ENCODE measurements around the gene ELMO1.

DNA sequence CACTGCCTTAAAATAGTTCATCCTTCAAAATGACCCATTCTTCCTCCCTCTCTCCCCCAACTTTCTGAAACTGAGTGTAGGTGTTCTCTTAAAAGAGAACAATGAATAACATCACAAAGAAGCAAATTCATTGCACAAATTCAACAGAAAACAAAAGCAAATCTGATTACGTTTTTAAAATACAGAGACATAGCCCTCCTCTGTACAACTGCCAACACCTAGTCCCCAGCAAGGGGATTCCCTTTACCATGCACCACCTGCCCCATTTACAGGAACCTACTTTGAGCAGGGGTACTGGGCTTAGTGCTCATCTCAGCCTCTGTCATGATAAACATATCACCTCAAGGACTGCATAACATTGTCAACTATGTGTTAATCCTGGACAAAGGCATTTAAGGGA lies 421.6 kb downstream of the ELMO1 start:
- TF ChIP-seq POLR2AphosphoS5 (IDR thresholded peaks at IDR 0.05; ENCODE audit: low read length) (no peak), ZNF24 (IDR thresholded peaks at IDR 0.05) (no peak), POLR2A (IDR thresholded peaks at IDR 0.05; ENCODE audit: low read depth, low read length) (no peak)
- TF ChIP-seq, protein P1, sequence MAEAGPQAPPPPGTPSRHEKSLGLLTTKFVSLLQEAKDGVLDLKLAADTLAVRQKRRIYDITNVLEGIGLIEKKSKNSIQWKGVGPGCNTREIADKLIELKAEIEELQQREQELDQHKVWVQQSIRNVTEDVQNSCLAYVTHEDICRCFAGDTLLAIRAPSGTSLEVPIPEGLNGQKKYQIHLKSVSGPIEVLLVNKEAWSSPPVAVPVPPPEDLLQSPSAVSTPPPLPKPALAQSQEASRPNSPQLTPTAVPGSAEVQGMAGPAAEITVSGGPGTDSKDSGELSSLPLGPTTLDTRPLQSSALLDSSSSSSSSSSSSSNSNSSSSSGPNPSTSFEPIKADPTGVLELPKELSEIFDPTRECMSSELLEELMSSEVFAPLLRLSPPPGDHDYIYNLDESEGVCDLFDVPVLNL (IDR thresholded peaks at IDR 0.05; ENCODE audit: low read depth, low read length), result no peak
- TF ChIP-seq, protein P2, sequence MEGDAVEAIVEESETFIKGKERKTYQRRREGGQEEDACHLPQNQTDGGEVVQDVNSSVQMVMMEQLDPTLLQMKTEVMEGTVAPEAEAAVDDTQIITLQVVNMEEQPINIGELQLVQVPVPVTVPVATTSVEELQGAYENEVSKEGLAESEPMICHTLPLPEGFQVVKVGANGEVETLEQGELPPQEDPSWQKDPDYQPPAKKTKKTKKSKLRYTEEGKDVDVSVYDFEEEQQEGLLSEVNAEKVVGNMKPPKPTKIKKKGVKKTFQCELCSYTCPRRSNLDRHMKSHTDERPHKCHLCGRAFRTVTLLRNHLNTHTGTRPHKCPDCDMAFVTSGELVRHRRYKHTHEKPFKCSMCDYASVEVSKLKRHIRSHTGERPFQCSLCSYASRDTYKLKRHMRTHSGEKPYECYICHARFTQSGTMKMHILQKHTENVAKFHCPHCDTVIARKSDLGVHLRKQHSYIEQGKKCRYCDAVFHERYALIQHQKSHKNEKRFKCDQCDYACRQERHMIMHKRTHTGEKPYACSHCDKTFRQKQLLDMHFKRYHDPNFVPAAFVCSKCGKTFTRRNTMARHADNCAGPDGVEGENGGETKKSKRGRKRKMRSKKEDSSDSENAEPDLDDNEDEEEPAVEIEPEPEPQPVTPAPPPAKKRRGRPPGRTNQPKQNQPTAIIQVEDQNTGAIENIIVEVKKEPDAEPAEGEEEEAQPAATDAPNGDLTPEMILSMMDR (IDR thresholded peaks at IDR 0.05 in 2 of 3, conservative IDR thresholded peaks at IDR 0.05 in 1 of 3; ENCODE audit: control insufficient read depth in 2 of 3, extremely low read depth in 1 of 3, insufficient read depth in 1 of 3, low read depth in 3 of 3, low read length in 3 of 3), result no peak

All from GM12878 (cell line).